ENCODE data around the gene FAM76A.
"Not testable (repeated sequence)": the region's sequence is repeated elsewhere in the genome, so short reads cannot be mapped to it uniquely, and the experiment has no call there.

Gene FAM76A

DNA sequence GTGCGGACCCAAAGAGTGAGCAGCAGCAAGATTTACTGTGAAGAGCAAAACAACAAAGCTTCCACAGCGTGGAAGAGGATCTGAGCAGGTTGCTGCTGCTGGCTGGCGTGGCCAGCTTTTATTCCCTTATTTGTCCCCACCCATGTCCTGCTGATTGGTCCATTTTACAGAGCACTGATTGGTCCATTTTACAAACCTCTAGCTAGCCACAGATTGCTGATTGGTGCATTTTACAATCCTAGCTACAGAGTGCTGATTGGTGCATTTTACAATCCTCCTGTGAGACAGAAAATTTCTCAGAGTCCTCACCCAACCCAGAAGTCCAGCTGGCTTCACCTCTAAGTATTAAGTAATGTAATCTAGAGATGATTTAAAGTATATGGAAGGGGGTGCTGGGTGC is 64.5 kb downstream of the FAM76A start:
- H3K4me1 ChIP-seq (ENCODE audit: control insufficient read depth in 2 of 2, insufficient read depth in 1 of 2, low read depth in 1 of 2, low read length in 2 of 2); H2BK120ac ChIP-seq (ENCODE audit: low read depth, low read length); H3K4ac ChIP-seq (ENCODE audit: low read length); H4K8ac ChIP-seq (ENCODE audit: low read depth, low read length); H3K14ac ChIP-seq (ENCODE audit: low read length); H3K27ac ChIP-seq (replicated peaks; ENCODE audit: low read length); H3K79me1 ChIP-seq (ENCODE audit: low read depth, low read length); H4K91ac ChIP-seq (ENCODE audit: low read depth, low read length, poor library complexity); H2BK15ac ChIP-seq (ENCODE audit: low read length); H3K9me3 ChIP-seq (replicated peaks in 1 of 2; ENCODE audit: control insufficient read depth in 2 of 2, insufficient read depth in 1 of 2, low read depth in 1 of 2, low read length in 2 of 2); H3K9ac ChIP-seq (ENCODE audit: low read depth, low read length, poor library complexity); H3K23ac ChIP-seq (ENCODE audit: low read depth, low read length, poor library complexity); H3K4me2 ChIP-seq (ENCODE audit: insufficient read depth, low read length, poor library complexity, severe bottlenecking); H3K18ac ChIP-seq (ENCODE audit: low read length); H2BK12ac ChIP-seq (ENCODE audit: low read length); H3K4me3 ChIP-seq (ENCODE audit: low read length in 2 of 2); H2BK5ac ChIP-seq (ENCODE audit: low read length); DNase-seq (ENCODE audit: low spot score); H2AK5ac ChIP-seq (ENCODE audit: low read depth, low read length); H2AFZ ChIP-seq (ENCODE audit: low read length); H3K27me3 ChIP-seq (ENCODE audit: control insufficient read depth in 3 of 3, insufficient read depth in 3 of 3, low read depth in 1 of 3, low read length in 3 of 3): not testable (repeated sequence)
- peaks cover 2 to 29% of the 10 kb centered on the region in 2 donors for H3K36me3 ChIP-seq (replicated peaks in 1 of 2; ENCODE audit: control insufficient read depth in 2 of 2, insufficient read depth in 2 of 2, low read length in 2 of 2)
- WGBS, 2 donors (ENCODE audit: extremely low coverage in 2 of 2, insufficient read length in 2 of 2, insufficient replicate concordance in 1 of 2): no CpG with 5 or more reads among the region's 3 CpGs

DNA sequence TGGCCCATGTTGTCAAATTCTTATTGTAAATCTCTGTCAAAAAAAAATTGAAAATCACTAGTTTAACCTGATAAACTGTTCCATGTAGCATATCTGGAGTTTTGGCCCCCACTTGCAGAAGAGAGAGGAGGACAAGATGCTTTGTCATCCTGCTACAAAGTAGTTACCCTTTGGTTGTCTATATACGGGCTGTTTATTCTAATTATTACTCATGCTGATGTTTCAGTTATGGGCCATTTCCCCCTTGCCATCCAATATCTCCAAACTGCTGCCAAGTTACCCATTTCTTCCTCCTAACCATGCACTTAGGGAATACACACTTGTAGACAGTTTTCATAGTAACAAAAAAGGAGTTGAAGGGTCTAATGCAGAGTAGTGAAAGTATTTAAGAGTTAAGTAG is 69.8 kb downstream of the FAM76A start:
- no peak overlapping the region for H2BK5ac ChIP-seq (ENCODE audit: low read length)
- no peak overlapping the region for H2BK120ac ChIP-seq (ENCODE audit: low read depth, low read length)
- H3K4me2 ChIP-seq (ENCODE audit: insufficient read depth, low read length, poor library complexity, severe bottlenecking): no peak overlapping the region
- H3K23ac ChIP-seq (ENCODE audit: low read depth, low read length, poor library complexity): no peak overlapping the region
- no peak overlapping the region for H2AFZ ChIP-seq (ENCODE audit: low read length)
- H3K79me1 ChIP-seq (ENCODE audit: low read depth, low read length): no peaks in the 10 kb centered on the region
- H3K18ac ChIP-seq (ENCODE audit: low read length): no peak overlapping the region
- H3K9ac ChIP-seq (ENCODE audit: low read depth, low read length, poor library complexity): no peak overlapping the region
- H3K36me3 ChIP-seq (replicated peaks in 1 of 2; ENCODE audit: control insufficient read depth in 2 of 2, insufficient read depth in 2 of 2, low read length in 2 of 2): peaks cover 4 to 47% of the 10 kb centered on the region in 2 donors
- H2BK12ac ChIP-seq (ENCODE audit: low read length): no peak overlapping the region
- H3K4me1 ChIP-seq (ENCODE audit: control insufficient read depth in 2 of 2, insufficient read depth in 1 of 2, low read depth in 1 of 2, low read length in 2 of 2): no peaks in the 10 kb centered on the region
- H3K4me3 ChIP-seq (ENCODE audit: low read length in 2 of 2): no peak overlapping the region
- no CpG with 5 or more reads among the region's 1 CpG for WGBS, 2 donors (ENCODE audit: extremely low coverage in 2 of 2, insufficient read length in 2 of 2, insufficient replicate concordance in 1 of 2)
- H3K27ac ChIP-seq (replicated peaks; ENCODE audit: low read length): no peak overlapping the region
- no peak for DNase-seq (ENCODE audit: low spot score)
- no peaks in the 10 kb centered on the region for H3K27me3 ChIP-seq (ENCODE audit: control insufficient read depth in 3 of 3, insufficient read depth in 3 of 3, low read depth in 1 of 3, low read length in 3 of 3)
- H4K91ac ChIP-seq (ENCODE audit: low read depth, low read length, poor library complexity): no peak overlapping the region
- H2AK5ac ChIP-seq (ENCODE audit: low read depth, low read length): no peak overlapping the region
- no peaks in the 10 kb centered on the region for H3K9me3 ChIP-seq (replicated peaks in 1 of 2; ENCODE audit: control insufficient read depth in 2 of 2, insufficient read depth in 1 of 2, low read depth in 1 of 2, low read length in 2 of 2)
- no peak overlapping the region for H3K4ac ChIP-seq (ENCODE audit: low read length)
- H3K14ac ChIP-seq (ENCODE audit: low read length): no peak overlapping the region
- H4K8ac ChIP-seq (ENCODE audit: low read depth, low read length): no peak overlapping the region
- H2BK15ac ChIP-seq (ENCODE audit: low read length): no peak overlapping the region

DNA sequence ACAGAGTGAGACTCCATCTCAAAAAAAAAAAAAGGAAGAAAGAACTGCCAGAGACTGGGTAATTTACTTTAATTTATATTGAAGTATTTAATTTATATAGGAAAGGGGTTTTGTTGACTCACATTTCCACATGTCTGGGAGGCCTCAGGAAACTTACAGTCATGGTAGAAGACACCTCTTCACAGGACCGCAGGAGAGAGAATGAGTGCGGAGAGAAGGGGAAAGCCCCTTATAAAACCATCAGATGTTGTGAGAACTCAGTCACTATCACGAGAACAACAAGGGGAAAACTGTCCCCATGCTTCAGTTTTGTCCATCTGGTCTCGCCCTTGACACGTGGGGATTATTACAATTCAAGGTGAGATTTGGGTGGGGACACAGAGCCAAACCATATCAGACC is 79.0 kb downstream of the FAM76A start:
- H3K4ac ChIP-seq (ENCODE audit: low read length): no peak overlapping the region
- H3K23ac ChIP-seq (ENCODE audit: low read depth, low read length, poor library complexity): no peak overlapping the region
- no peak overlapping the region for H2BK120ac ChIP-seq (ENCODE audit: low read depth, low read length)
- no peak overlapping the region for H3K4me2 ChIP-seq (ENCODE audit: insufficient read depth, low read length, poor library complexity, severe bottlenecking)
- no peak overlapping the region for H2AFZ ChIP-seq (ENCODE audit: low read length)
- no peaks in the 10 kb centered on the region for H3K9me3 ChIP-seq (replicated peaks in 1 of 2; ENCODE audit: control insufficient read depth in 2 of 2, insufficient read depth in 1 of 2, low read depth in 1 of 2, low read length in 2 of 2)
- H3K4me1 ChIP-seq (ENCODE audit: control insufficient read depth in 2 of 2, insufficient read depth in 1 of 2, low read depth in 1 of 2, low read length in 2 of 2): no peaks in the 10 kb centered on the region
- DNase-seq (ENCODE audit: low spot score): no peak
- H2AK5ac ChIP-seq (ENCODE audit: low read depth, low read length): no peak overlapping the region
- H4K8ac ChIP-seq (ENCODE audit: low read depth, low read length): no peak overlapping the region
- H3K4me3 ChIP-seq (ENCODE audit: low read length in 2 of 2): no peak overlapping the region
- no peak overlapping the region for H3K18ac ChIP-seq (ENCODE audit: low read length)
- no peak overlapping the region for H3K27ac ChIP-seq (replicated peaks; ENCODE audit: low read length)
- peaks cover 3 to 36% of the 10 kb centered on the region in 2 donors for H3K36me3 ChIP-seq (replicated peaks in 1 of 2; ENCODE audit: control insufficient read depth in 2 of 2, insufficient read depth in 2 of 2, low read length in 2 of 2)
- no peak overlapping the region for H2BK12ac ChIP-seq (ENCODE audit: low read length)
- no peak overlapping the region for H3K14ac ChIP-seq (ENCODE audit: low read length)
- H4K91ac ChIP-seq (ENCODE audit: low read depth, low read length, poor library complexity): no peak overlapping the region
- H2BK5ac ChIP-seq (ENCODE audit: low read length): no peak overlapping the region
- no CpG with 5 or more reads among the region's 5 CpGs for WGBS, 2 donors (ENCODE audit: extremely low coverage in 2 of 2, insufficient read length in 2 of 2, insufficient replicate concordance in 1 of 2)
- H3K9ac ChIP-seq (ENCODE audit: low read depth, low read length, poor library complexity): no peak overlapping the region
- no peak overlapping the region for H2BK15ac ChIP-seq (ENCODE audit: low read length)
- H3K27me3 ChIP-seq (ENCODE audit: control insufficient read depth in 3 of 3, insufficient read depth in 3 of 3, low read depth in 1 of 3, low read length in 3 of 3): no peaks in the 10 kb centered on the region
- H3K79me1 ChIP-seq (ENCODE audit: low read depth, low read length): no peaks in the 10 kb centered on the region

DNA sequence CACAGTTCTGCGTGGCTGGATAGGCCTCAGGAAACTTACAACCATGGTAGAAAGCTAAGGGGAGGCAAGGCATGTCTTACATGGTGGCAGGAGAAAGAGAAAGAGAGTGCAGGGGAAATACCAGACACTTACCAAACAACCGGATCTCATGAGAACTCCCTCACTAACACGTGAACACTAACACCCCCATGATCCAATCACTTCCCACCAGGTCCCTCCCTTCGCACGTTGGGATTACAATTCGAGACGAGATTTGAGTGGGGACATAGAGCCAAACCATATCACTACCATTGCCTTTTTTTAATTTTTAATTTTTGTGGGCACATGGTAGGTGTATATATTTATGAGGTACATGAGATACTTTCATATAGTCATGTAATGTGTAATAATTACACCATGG is 81.0 kb downstream of the FAM76A start:
- no peak overlapping the region for H2AK5ac ChIP-seq (ENCODE audit: low read depth, low read length)
- H3K9ac ChIP-seq (ENCODE audit: low read depth, low read length, poor library complexity): no peak overlapping the region
- H3K27ac ChIP-seq (replicated peaks; ENCODE audit: low read length): no peak overlapping the region
- no peak overlapping the region for H3K14ac ChIP-seq (ENCODE audit: low read length)
- no peak overlapping the region for H3K4ac ChIP-seq (ENCODE audit: low read length)
- no peak overlapping the region for H3K18ac ChIP-seq (ENCODE audit: low read length)
- no peak overlapping the region for H3K4me2 ChIP-seq (ENCODE audit: insufficient read depth, low read length, poor library complexity, severe bottlenecking)
- H3K36me3 ChIP-seq (replicated peaks in 1 of 2; ENCODE audit: control insufficient read depth in 2 of 2, insufficient read depth in 2 of 2, low read length in 2 of 2): peaks cover 1 to 23% of the 10 kb centered on the region in 2 donors
- H2BK5ac ChIP-seq (ENCODE audit: low read length): no peak overlapping the region
- no peaks in the 10 kb centered on the region for H3K27me3 ChIP-seq (ENCODE audit: control insufficient read depth in 3 of 3, insufficient read depth in 3 of 3, low read depth in 1 of 3, low read length in 3 of 3)
- no peak overlapping the region for H2BK120ac ChIP-seq (ENCODE audit: low read depth, low read length)
- no peak overlapping the region for H2BK15ac ChIP-seq (ENCODE audit: low read length)
- H4K91ac ChIP-seq (ENCODE audit: low read depth, low read length, poor library complexity): no peak overlapping the region
- no peak overlapping the region for H2AFZ ChIP-seq (ENCODE audit: low read length)
- WGBS, 2 donors (ENCODE audit: extremely low coverage in 2 of 2, insufficient read length in 2 of 2, insufficient replicate concordance in 1 of 2): no CpG with 5 or more reads among the region's 7 CpGs
- no peaks in the 10 kb centered on the region for H3K79me1 ChIP-seq (ENCODE audit: low read depth, low read length)
- H3K4me1 ChIP-seq (ENCODE audit: control insufficient read depth in 2 of 2, insufficient read depth in 1 of 2, low read depth in 1 of 2, low read length in 2 of 2): no peaks in the 10 kb centered on the region
- no peaks in the 10 kb centered on the region for H3K9me3 ChIP-seq (replicated peaks in 1 of 2; ENCODE audit: control insufficient read depth in 2 of 2, insufficient read depth in 1 of 2, low read depth in 1 of 2, low read length in 2 of 2)
- no peak overlapping the region for H3K4me3 ChIP-seq (ENCODE audit: low read length in 2 of 2)
- no peak overlapping the region for H2BK12ac ChIP-seq (ENCODE audit: low read length)
- H3K23ac ChIP-seq (ENCODE audit: low read depth, low read length, poor library complexity): no peak overlapping the region
- no peak overlapping the region for H4K8ac ChIP-seq (ENCODE audit: low read depth, low read length)
- no peak for DNase-seq (ENCODE audit: low spot score)
